WTC11 (cell line): ENCODE measurements around the gene SRP14. TPM values are rescaled to one million over a fixed set of nuclear protein-coding genes. Genes with fewer than 3 reads are reported as not detected.

Source experiments
- ATAC-seq: fragments of 200-7000 bp; cut with Tn5 transposase; 2 replicates; pipeline ENCODE4 v1.10.0; 2021; ENCODE audit warnings: mild to moderate bottlenecking, moderate library complexity
- CTCF ChIA-PET: fragments of 300-600 bp; sonication (Branson Sonifier 250); formaldehyde crosslinking; loops from one replicate; lab custom pipeline; 2021; ENCODE audit warnings: antibody characterized with exemption; lab: Charles Lee
- POLR2A ChIA-PET: fragments of 350-600 bp; sonication (Branson Sonifier 250); formaldehyde crosslinking; loops from one replicate; lab custom pipeline; 2021; ENCODE audit warnings: antibody characterized with exemption; lab: Charles Lee
- DNase-seq: peaks from one replicate; pipeline ENCODE4 v3.0.0; 2021; ENCODE audit warnings: low spot score
- H3K27ac Mint-ChIP-seq: 2 replicates; pipeline ENCODE4 v1.8.0; 2021; ENCODE audit warnings: mixed read lengths
- H3K27me3 Mint-ChIP-seq: 2 replicates; pipeline ENCODE4 v1.8.0; 2021; ENCODE audit warnings: low read depth, mild to moderate bottlenecking, moderate library complexity, mixed read lengths
- H3K36me3 Mint-ChIP-seq: 2 replicates; pipeline ENCODE4 v1.8.0; 2021; ENCODE audit warnings: mixed read lengths
- H3K4me1 Mint-ChIP-seq: 2 replicates; pipeline ENCODE4 v1.8.0; 2022; ENCODE audit warnings: mixed read lengths
- H3K4me3 Mint-ChIP-seq: 2 replicates; pipeline ENCODE4 v1.8.0; 2021; ENCODE audit warnings: mild to moderate bottlenecking, moderate library complexity, mixed read lengths
- H3K9me3 Mint-ChIP-seq: 2 replicates; pipeline ENCODE4 v1.8.0; 2021; ENCODE audit warnings: mixed read lengths
- AFF4 ChIP-seq: sonication (generic); formaldehyde crosslinking; IDR thresholded peaks from 2 replicates; pipeline ENCODE4 v1.8.1; 2023; ENCODE audit warnings: mild to moderate bottlenecking, missing genetic modification reagents, borderline replicate concordance
- CBFB ChIP-seq: sonication (generic); formaldehyde crosslinking; IDR thresholded peaks from 2 replicates; pipeline ENCODE4 v1.8.1; 2022; ENCODE audit warnings: mild to moderate bottlenecking, low read depth, missing genetic modification reagents
- CDX4 ChIP-seq: fragments of 250-450 bp; sonication (Bioruptor Pico); IDR thresholded peaks from 2 replicates; pipeline ENCODE4 v1.9.0; 2021; ENCODE audit warnings: moderate library complexity, mild to moderate bottlenecking, inconsistent platforms, borderline replicate concordance
- CREB1 ChIP-seq: sonication (generic); formaldehyde crosslinking; IDR thresholded peaks from 2 replicates; pipeline ENCODE4 v1.8.0; 2023; ENCODE audit warnings: mild to moderate bottlenecking, missing genetic modification reagents
- CREM ChIP-seq: sonication (generic); formaldehyde crosslinking; IDR thresholded peaks from 2 replicates; pipeline ENCODE4 v1.8.1; 2022; ENCODE audit warnings: mild to moderate bottlenecking, missing genetic modification reagents, moderate library complexity
- ELF4 ChIP-seq: sonication (generic); formaldehyde crosslinking; IDR thresholded peaks from 2 replicates; pipeline ENCODE4 v1.8.1; 2022; ENCODE audit warnings: low read depth, mild to moderate bottlenecking, moderate library complexity, missing genetic modification reagents
- MAX ChIP-seq: sonication (generic); formaldehyde crosslinking; IDR thresholded peaks from 2 replicates; pipeline ENCODE4 v1.8.0; 2022; ENCODE audit warnings: mild to moderate bottlenecking, missing genetic modification reagents
- MLX ChIP-seq: sonication (generic); formaldehyde crosslinking; IDR thresholded peaks from 2 replicates; pipeline ENCODE4 v1.8.1; 2023; ENCODE audit warnings: mild to moderate bottlenecking, missing genetic modification reagents, moderate library complexity
- NFATC4 ChIP-seq: fragments of 250-450 bp; sonication (Bioruptor Pico); IDR thresholded peaks from 2 replicates; pipeline ENCODE4 v1.9.0; 2021; ENCODE audit warnings: mild to moderate bottlenecking
- PREB ChIP-seq: sonication (generic); formaldehyde crosslinking; IDR thresholded peaks from 2 replicates; pipeline ENCODE4 v1.8.1; 2022; ENCODE audit warnings: mild to moderate bottlenecking, missing genetic modification reagents, moderate library complexity, borderline replicate concordance
- RELA ChIP-seq: sonication (generic); formaldehyde crosslinking; IDR thresholded peaks from 2 replicates; pipeline ENCODE4 v1.8.1; 2022; ENCODE audit warnings: missing genetic modification reagents, mild to moderate bottlenecking, borderline replicate concordance
- SOX15 ChIP-seq: fragments of 250-450 bp; sonication (Bioruptor Pico); IDR thresholded peaks from 2 replicates; pipeline ENCODE4 v1.9.0; 2021; ENCODE audit warnings: mild to moderate bottlenecking
- USF2 ChIP-seq: sonication (generic); formaldehyde crosslinking; IDR thresholded peaks from 2 replicates; pipeline ENCODE4 v1.8.1; 2023; ENCODE audit warnings: mild to moderate bottlenecking, missing genetic modification reagents, moderate library complexity
- ZNF138 ChIP-seq: sonication (generic); formaldehyde crosslinking; conservative IDR thresholded peaks from 2 replicates; pipeline ENCODE4 v1.8.1; 2022; ENCODE audit warnings: mild to moderate bottlenecking, moderate library complexity, missing genetic modification reagents
- ZNF232 ChIP-seq: sonication (generic); formaldehyde crosslinking; IDR thresholded peaks from 2 replicates; pipeline ENCODE4 v1.8.0; 2022; ENCODE audit warnings: mild to moderate bottlenecking, missing genetic modification reagents
- ZNF281 ChIP-seq: sonication (generic); formaldehyde crosslinking; IDR thresholded peaks from 2 replicates; pipeline ENCODE4 v1.8.0; 2023; ENCODE audit warnings: mild to moderate bottlenecking, missing genetic modification reagents
- ZNF423 ChIP-seq: fragments of 250-450 bp; sonication (Bioruptor Pico); IDR thresholded peaks from 2 replicates; pipeline ENCODE4 v2.1.2; 2022; ENCODE audit warnings: mild to moderate bottlenecking, moderate library complexity
- ZNF532 ChIP-seq: fragments of 250-450 bp; sonication (Bioruptor Pico); IDR thresholded peaks from 2 replicates; pipeline ENCODE4 v1.9.0; 2021; ENCODE audit warnings: mild to moderate bottlenecking, borderline replicate concordance
- ZNF671 ChIP-seq: fragments of 250-450 bp; sonication (Bioruptor Pico); IDR thresholded peaks from 2 replicates; pipeline ENCODE4 v1.8.0; 2021; ENCODE audit warnings: mild to moderate bottlenecking
- total RNA-seq: library from RNA; stranded (reverse); gene quantifications from 3 replicates; pipeline ENCODE4 v1.2.3, GENCODE V29; 2021

The SRP14 gene
- total RNA-seq, 1 experiment from 2014 or later, result 190 TPM

GRCh38 chr15:40046721-40047414 is 7.9 kb upstream of the SRP14 start:
- DNase-seq (no peak), ATAC-seq (no peak)
- TF ChIP-seq PREB (no peak), CBFB (no peak), MLX (CRISPR knock-in tag) (no peak), ZNF232 (CRISPR knock-in tag) (no peak), CREB1 (CRISPR knock-in tag) (no peak), MAX (CRISPR knock-in tag) (no peak), USF2 (CRISPR knock-in tag) (no peak), CREM (no peak), AFF4 (CRISPR knock-in tag) (no peak), RELA (CRISPR knock-in tag) (no peak), NFATC4 (no peak), ELF4 (CRISPR knock-in tag) (no peak), ZNF532 (CRISPR knock-in tag) (no peak), ZNF671 (CRISPR knock-in tag) (no peak), ZNF281 (CRISPR knock-in tag) (no peak), SOX15 (CRISPR knock-in tag) (no peak), ZNF423 (CRISPR knock-in tag) (no peak), CDX4 (CRISPR knock-in tag) (no peak), ZNF138 (CRISPR knock-in tag) (no peak)
- H3K27ac Mint-ChIP-seq, result no peak overlapping the region
- H3K4me3 Mint-ChIP-seq, result no peak overlapping the region
- no peaks in the 10 kb centered on the region for H3K27me3 Mint-ChIP-seq
- H3K4me1 Mint-ChIP-seq, result peaks cover 38% of the 10 kb centered on the region
- POLR2A ChIA-PET, result interaction anchor here (1.0 to 2.2 kb wide), 7 partner anchors 12 to 212 kb away, joined by 3 to 7 read pairs (median 4); no protein-coding TSS in a partner anchor
- H3K36me3 Mint-ChIP-seq, result no peaks in the 10 kb centered on the region
- H3K9me3 Mint-ChIP-seq, result no peaks in the 10 kb centered on the region
- CTCF ChIA-PET, result interaction anchor here (0.6 to 7.6 kb wide), 19 partner anchors 13 to 290 kb away, joined by 3 to 120 read pairs (median 6); partner anchors contain the start of gene BMF
